T-helper 17 cell (primary cell): ENCODE measurements around the gene FMR1. TPM values are rescaled to one million over a fixed set of nuclear protein-coding genes. Genes with fewer than 3 reads are reported as not detected.

Experiments used
- total RNA-seq, 4 donors: library from RNA in 2 of 4; stranded (reverse) in 2 of 4; gene quantifications; one replicate each; pipeline ENCODE4 v1.2.3 and lab custom pipeline; 2022 to 2026

Gene FMR1
- total RNA-seq, 2 donors from 2014 or later, result 75.2 to 83.1 TPM

Other genes with a start within 250 kb of the FMR1 start
- not detected for gene FMR1NB, start 69.4 kb downstream of the FMR1 start, total RNA-seq